GM19468 (cell line): Measurements from ENCODE around the gene ZNF516.

ENCODE experiments used
- ATAC-seq: cut with Tn5 transposase; IDR thresholded peaks from one replicate; pipeline ENCODE4 v1.9.1; 2021; ENCODE audit warnings: mild to moderate bottlenecking, moderate library complexity, moderate number of reproducible peaks; ENCODE audit not compliant: unreplicated experiment; ENCODE audit errors: extremely low read depth

The ZNF516 gene

GRCh38 chr18:76429262-76430126, 65.5 kb downstream of the ZNF516 start:
- ATAC-seq: no peak

- ATAC-seq: no peak
Measured at GRCh38 chr18:76428396-76429261, 66.4 kb downstream of the ZNF516 start.

GRCh38 chr18:76426737-76427305, 68.2 kb downstream of the ZNF516 start:
- no peak for ATAC-seq

- no peak for ATAC-seq
Measured at GRCh38 chr18:76425146-76426131, 69.6 kb downstream of the ZNF516 start.

GRCh38 chr18:76422838-76423237, 72.2 kb downstream of the ZNF516 start:
- no peak for ATAC-seq

GRCh38 chr18:76422121-76422520, 72.9 kb downstream of the ZNF516 start:
- ATAC-seq: no peak

GRCh38 chr18:76421685-76422078, 73.4 kb downstream of the ZNF516 start:
- no peak for ATAC-seq

GRCh38 chr18:76420898-76421684, 74.0 kb downstream of the ZNF516 start:
- no peak for ATAC-seq

GRCh38 chr18:76419811-76420210, 75.2 kb downstream of the ZNF516 start:
- ATAC-seq: no peak

GRCh38 chr18:76416911-76417310, 78.1 kb downstream of the ZNF516 start:
- ATAC-seq: no peak

GRCh38 chr18:76414936-76415621, 80.0 kb downstream of the ZNF516 start:
- ATAC-seq: no peak

GRCh38 chr18:76412818-76413565, 82.0 kb downstream of the ZNF516 start:
- no peak for ATAC-seq

- ATAC-seq: no peak
Measured at GRCh38 chr18:76412010-76412817, 82.8 kb downstream of the ZNF516 start.

- no peak for ATAC-seq
Measured at GRCh38 chr18:76410660-76411417, 84.2 kb downstream of the ZNF516 start.

- no peak for ATAC-seq
Measured at GRCh38 chr18:76410033-76410432, 85.0 kb downstream of the ZNF516 start.

GRCh38 chr18:76408480-76409067, 86.5 kb downstream of the ZNF516 start:
- no peak for ATAC-seq
